ENCODE measurements around the gene ACO2. TPM values are rescaled to one million over a fixed set of nuclear protein-coding genes. Genes with fewer than 3 reads are reported as not detected.

Gene ACO2
- 100 to 1,000 TPM; 100 to 177 TPM for total RNA-seq

DNA sequence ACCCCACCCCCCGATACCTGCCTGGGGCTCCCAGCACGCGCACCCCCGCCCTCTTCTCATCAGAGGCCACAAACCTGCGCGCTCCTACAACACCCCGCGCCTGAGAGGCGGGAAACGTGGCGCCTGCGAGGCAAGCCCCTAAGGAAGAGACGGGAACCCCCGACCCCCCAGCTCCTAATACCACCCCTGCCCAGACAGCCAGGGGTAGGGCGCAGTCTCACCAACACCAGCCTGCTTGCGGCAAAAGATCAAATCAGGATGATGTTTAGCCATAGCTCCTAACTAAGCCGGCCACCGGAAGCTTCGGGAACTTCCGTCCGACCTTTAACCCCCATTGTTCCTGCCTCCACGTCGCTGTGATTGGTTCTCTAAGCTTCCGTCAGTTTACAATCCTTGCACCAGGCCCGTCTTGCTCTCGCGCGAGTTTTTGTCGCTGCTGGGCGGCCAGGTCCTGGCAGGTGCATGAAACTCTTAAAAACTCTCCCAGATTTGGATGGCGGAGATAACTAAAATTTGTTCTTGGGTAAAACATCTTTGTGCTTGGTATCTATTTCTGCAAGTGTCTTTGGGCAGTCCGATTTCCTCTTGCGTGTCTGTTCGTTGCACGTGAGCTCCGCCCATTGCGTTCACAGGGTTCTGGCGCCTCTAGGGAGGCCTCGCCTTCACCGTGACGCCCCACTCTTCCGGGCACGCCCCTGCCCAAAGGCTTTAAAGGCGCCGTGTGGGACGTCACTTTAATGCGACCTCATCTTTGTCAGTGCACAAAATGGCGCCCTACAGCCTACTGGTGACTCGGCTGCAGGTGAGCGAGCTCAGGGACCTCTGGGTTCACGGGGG, at the start of gene ACO2, which contains the start of gene PHF5A:
Gene ACO2 (plus strand): TSS at position 737 of the 837 bp plus-strand sequence. CDS start 30 bp downstream, at position 767.
Gene PHF5A (minus strand): TSS at position 312 of the 837 bp plus-strand sequence. CDS start 39 bp downstream, at position 273.
- no peaks in the 10 kb centered on the region for H3K27me3 ChIP-seq (replicated peaks; ENCODE audit: insufficient read depth)
- DNase-seq (ENCODE audit: low spot score): peak; percentile 97
- intact Hi-C loops (cut with DNase I): loop anchor here (10.0 kb wide), 1 partner anchor 64 kb away; no protein-coding TSS in a partner anchor
- WGBS: under 1% methylated on average over 50 of the region's 51 CpGs
- H3K9me3 ChIP-seq: no peaks in the 10 kb centered on the region
- peak within 1 kb of the TSS; percentile 87 to 93 for H3K27ac ChIP-seq
- H3K36me3 ChIP-seq: peaks cover 0 to 10% of the 10 kb centered on the region in 2 donors
- H3K4me1 ChIP-seq (replicated peaks): peaks cover 9% of the 10 kb centered on the region
- peak within 1 kb of the TSS; percentile 96 to 97 for H3K4me3 ChIP-seq
- TF ChIP-seq POLR2A (IDR thresholded peaks at IDR 0.05) (peak; percentile 69), POLR2AphosphoS5 (IDR thresholded peaks at IDR 0.05) (peak; percentile 97), CTCF (IDR thresholded peaks at IDR 0.05) (peak in 2 of 4 experiments; percentile 21 to 26)

DNA sequence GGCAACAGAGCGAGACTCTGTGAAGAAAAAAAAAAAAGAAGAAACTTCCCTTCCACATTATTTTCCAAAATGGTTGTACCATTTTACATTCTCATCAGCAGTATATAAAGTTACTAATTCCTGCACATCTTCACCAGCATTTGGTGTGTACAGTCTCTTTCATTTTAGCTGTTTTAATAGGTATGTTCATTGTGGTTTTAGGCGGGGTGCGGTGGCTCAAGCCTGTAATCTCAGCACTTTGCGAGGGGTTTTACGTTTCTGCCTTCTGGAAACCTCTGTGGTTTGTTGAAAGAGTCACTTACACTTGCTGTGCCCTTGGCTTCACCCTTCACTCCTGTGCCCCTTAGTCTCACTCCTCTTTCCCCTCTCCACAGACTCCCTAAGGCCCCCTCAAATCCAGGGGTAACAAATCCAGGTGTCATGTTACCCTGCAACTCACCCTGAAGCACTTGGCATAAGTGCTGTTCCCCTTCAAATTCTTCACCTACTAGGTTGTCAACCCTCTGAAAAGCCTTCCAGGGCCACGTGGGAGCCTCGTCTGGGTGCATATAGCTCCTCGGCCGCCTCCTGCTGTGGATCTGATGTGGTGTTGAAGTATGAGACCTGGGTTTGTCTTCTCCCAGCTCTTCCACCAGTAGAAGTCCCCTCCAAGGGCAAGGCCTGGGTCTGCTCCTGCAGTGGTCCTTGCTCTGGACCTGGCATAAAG, 43.1 kb upstream of the ACO2 start:
- no peak for DNase-seq (ENCODE audit: low spot score)
- no peak for TF ChIP-seq POLR2AphosphoS5 (IDR thresholded peaks at IDR 0.05)
- no peak for TF ChIP-seq CTCF (IDR thresholded peaks at IDR 0.05)
- TF ChIP-seq POLR2A (IDR thresholded peaks at IDR 0.05): no peak
- no peak overlapping the region for H3K4me3 ChIP-seq
- WGBS: 57% methylated on average over 9 of the region's 9 CpGs
- intact Hi-C loops (cut with DNase I): no loop called here
- peaks cover 4% of the 10 kb centered on the region for H3K4me1 ChIP-seq (replicated peaks)
- H3K27me3 ChIP-seq (replicated peaks; ENCODE audit: insufficient read depth): no peaks in the 10 kb centered on the region
- no peaks in the 10 kb centered on the region for H3K9me3 ChIP-seq
- no peak overlapping the region for H3K27ac ChIP-seq
- H3K36me3 ChIP-seq: no peaks in the 10 kb centered on the region

- 90% methylated on average over 13 of the region's 13 CpGs for WGBS
- Histone ChIP-seq H3K27ac (no peak overlapping the region), H3K27me3 (replicated peaks; ENCODE audit: insufficient read depth) (no peaks in the 10 kb centered on the region), H3K4me1 (replicated peaks) (peaks cover 4% of the 10 kb centered on the region), H3K36me3 (no peaks in the 10 kb centered on the region), H3K9me3 (no peaks in the 10 kb centered on the region), H3K4me3 (no peak overlapping the region)
- TF ChIP-seq CTCF (IDR thresholded peaks at IDR 0.05): no peak
- no peak for TF ChIP-seq POLR2AphosphoS5 (IDR thresholded peaks at IDR 0.05)
- TF ChIP-seq POLR2A (IDR thresholded peaks at IDR 0.05): no peak
- no peak for DNase-seq (ENCODE audit: low spot score)
- intact Hi-C loops (cut with DNase I): no loop called here
These were observed 39.5 kb upstream of the ACO2 start for GRCh38 chr22:41429232-41429950.

- over 99% methylated on average over 8 of the region's 8 CpGs for WGBS
- Histone ChIP-seq H3K9me3 (no peaks in the 10 kb centered on the region), H3K4me1 (replicated peaks) (peaks cover 4% of the 10 kb centered on the region), H3K4me3 (no peak overlapping the region), H3K36me3 (no peaks in the 10 kb centered on the region), H3K27me3 (replicated peaks; ENCODE audit: insufficient read depth) (no peaks in the 10 kb centered on the region), H3K27ac (no peak overlapping the region)
- no peak for DNase-seq (ENCODE audit: low spot score)
- no peak for TF ChIP-seq CTCF (IDR thresholded peaks at IDR 0.05)
- TF ChIP-seq POLR2AphosphoS5 (IDR thresholded peaks at IDR 0.05): no peak
- no peak for TF ChIP-seq POLR2A (IDR thresholded peaks at IDR 0.05)
- intact Hi-C loops (cut with DNase I): no loop called here
These were observed 39.0 kb upstream of the ACO2 start for GRCh38 chr22:41429951-41430332.

Data from prostate gland (tissue), 2 donors.